Stromal cell of bone marrow (primary cell): ENCODE measurements around the gene ROGDI.
A peak's percentile ranks its signal among the peaks of the same experiment; 100 is the strongest.

Experiments
- DNase-seq: peaks from one replicate; pipeline ENCODE4 v3.0.0-alpha.2; 2012; ENCODE audit warnings: low read depth

ROGDI gene

DNA sequence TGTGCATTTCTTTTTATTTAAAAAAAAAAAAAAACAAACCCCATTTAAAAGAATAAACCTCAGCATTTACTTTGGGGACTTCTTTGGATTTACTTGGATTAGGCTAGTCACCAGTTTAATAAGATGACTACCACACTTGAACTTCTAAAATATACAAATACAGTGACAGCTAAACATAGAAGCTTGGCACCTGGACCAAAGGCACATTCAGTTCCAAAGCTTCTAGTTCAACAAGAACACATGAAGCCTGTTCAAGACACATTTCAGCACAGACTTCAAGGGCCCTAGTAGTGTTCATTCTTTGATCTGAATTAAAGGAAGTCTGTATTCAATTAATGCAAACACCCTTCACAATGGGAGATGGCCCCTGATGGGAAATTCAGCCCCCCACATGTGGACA is 11.6 kb upstream of the ROGDI start:
- DNase-seq: no peak

DNA sequence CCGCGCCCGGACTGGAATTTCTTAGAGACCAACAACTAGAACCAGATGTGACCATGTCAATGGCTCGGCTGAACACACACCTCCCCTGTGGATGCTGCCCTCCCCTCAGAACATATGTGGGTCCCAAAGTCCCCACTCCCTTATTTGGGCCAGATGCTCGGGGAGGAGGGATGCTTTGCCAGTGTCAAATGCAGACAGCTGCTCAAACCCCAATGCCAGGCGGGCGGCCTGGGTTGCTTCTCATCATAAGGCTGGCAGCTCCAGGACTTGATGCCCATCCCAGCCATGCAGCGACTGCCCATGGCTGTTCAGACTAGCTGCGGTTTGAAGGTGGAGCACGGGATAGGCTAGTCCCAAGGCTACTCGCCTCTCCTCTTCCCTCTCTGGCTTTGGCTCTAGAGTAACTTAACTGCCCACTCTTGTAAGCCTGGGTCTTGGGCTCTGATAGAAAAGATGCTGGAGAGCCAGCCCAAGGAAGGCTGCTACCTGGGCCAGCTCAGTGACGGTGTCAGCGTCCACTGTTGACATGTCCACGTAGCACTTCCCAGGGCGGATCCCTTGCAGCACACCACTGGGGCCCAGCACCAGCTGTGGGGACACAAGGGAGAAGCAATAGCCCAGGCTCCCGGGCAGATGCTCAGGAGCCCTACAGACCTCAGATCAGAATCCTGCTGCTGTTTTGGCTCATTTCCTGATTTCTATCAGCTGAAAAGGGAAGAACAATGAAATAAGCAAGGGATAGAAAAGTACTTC is 11.0 kb upstream of the ROGDI start:
- no peak for DNase-seq

GRCh38 chr16:4811773-4812172 is 9.3 kb upstream of the ROGDI start:
- DNase-seq: no peak

GRCh38 chr16:4811242-4811641 is 8.8 kb upstream of the ROGDI start:
- no peak for DNase-seq

DNA sequence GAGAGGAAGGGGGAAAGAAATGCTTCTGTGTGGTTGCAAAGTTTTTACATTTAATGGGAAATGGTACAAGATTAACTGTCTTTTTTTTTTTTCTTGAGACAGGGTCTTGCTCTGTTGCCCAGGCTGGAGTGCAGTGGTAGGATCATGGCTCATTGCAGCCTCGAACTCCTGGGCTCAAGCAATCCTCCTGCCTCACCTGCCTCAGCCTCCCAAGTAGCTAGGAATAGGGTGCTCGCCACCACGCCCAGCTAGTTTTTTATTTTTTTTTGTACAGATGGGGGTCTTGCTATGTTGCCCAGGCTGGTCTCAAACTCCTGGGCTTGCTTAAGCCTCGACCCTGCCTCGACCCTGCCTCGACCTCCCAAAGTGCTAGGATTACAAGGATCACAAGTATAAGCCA is 3.8 kb upstream of the ROGDI start:
- no peak for DNase-seq

- DNase-seq: no peak
Observed at GRCh38 chr16:4805231-4805630, 2.8 kb upstream of the ROGDI start.

- no peak for DNase-seq
Observed at GRCh38 chr16:4803898-4804762, 1.7 kb upstream of the ROGDI start.

DNA sequence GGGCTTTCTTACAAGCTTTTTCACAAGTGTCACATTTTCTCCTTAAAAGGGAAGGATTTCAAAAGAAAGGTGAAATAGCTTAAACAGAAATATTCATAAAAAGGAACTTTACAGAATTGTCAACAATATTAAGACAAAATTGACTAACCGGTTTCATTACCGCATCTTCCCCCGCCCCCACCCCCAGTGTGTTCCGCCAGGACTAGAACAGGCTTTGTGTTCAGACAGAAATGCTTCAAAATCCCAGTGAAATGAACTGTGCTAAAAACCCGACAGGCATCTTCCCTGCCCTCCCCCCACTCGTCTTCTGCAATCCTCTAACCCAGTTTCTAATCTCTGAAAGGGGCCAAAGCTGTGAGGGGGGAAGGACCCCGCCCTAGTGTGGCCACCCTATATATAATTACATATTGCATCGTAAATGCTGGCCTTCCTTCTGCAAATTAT is 990 bp upstream of the ROGDI start:
- no peak for DNase-seq

DNA sequence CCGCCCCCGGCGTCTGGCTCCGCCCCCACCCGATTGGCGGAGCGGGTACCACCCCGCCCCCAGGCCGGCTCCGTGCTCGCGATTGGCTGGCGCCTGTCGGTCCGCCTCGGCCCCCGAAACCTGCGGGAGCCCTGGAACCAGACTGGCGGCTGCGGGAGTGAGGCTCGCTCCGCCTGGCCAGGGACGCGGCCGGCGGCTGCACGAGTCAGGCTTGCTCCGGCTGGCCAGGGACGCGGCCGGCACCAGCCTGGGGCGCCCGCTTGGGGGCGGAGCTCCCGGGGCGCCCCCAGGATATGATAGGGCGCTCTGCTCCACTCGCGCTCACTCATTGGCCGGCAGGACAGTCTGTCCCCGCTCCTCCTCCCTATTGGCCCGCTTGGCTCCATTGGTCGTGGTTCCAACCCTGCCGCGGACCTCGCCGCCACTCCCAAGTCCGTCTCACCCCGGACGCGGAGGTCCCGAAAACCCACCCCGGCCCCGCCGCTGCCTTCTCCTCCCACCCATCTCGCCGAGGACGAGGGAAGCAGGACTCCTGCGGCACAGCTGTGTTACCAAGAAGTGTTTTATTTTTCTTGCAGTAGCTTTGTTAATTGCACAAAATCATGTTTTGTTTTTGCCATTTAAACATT is 340 bp upstream of the ROGDI start:
- DNase-seq: peak; percentile 88

GRCh38 chr16:4801051-4801961 is 1.1 kb downstream of the ROGDI start:
- no peak for DNase-seq

DNA sequence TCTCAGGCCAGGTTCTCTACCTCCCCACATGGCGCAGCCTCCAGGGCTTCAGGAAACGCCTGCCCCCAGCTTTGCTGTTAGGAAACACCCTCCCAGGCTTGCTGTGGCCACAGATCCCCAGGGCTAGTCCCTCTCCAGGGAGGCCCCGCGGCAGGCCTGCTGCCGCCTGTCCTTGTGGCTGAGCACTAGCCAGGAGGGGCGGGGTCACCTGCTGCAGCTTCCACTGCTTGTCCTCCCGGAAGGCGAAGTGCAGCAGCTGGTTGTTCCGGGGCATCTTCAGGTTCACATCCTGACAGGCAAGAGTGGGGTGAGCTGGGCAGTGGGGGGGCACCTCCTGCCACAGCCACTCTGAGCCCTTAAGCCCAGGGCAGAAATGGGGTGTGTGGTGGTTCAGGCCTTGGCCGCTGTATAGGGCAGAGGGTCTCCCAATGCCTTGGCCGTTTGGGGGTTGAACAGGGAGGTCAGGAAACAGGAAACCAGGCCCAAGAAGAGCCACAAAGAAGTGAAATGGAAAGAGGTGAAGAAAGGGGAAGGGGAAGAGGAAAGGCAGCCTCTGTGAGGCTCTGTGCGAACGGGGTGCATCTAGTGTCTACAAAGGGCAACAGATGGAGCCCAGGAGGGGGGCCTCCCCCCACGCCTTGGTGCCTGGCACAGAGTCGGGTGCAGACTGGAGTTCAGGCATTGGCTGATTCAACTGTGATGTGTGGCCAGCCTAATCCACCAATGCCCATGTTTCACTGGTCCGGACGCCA is 2.0 kb downstream of the ROGDI start:
- no peak for DNase-seq

- no peak for DNase-seq
Observed at GRCh38 chr16:4799171-4799855, 3.1 kb downstream of the ROGDI start.

DNA sequence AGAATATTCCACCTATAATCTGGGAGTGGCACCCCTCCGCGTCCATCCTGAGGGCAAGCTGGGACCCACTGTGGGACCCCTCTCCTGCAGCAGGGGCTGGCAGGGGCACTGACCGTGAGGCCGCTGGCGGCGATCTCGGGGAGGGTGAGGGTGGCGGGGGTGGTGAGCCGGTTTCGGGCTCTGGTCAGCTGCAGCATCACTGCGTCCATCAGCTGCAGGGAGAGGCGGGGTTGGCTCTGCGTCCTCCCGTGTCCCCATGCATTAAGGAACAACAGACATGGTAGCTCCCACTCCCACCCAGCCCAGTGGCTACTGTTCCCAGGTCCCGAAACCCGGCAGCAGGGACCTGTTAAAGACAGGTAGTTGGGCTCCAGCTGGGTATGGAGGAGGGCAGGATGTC is 4.0 kb downstream of the ROGDI start:
- no peak for DNase-seq

DNA sequence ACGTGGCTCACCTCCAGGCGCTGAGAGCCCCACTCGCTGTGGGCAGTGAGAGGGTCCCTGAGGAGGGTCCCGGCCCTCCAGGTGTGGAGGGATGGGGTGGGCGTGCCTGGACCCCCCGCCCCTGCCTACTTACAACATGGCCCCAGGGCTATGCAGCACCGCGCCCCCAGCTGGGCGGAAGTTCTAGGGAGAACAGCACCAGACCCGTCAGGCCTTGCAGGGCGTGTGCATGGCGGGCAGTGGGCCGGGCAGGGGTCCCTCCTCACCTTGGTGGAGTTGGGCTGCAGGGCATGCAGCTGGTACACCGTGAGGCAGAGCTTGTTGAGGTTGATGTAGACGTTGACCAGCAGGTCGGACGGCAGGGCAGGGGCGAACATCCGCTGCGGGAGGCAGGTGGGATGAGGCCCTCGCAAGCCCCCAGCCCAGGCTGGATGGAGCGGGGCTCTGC is 4.6 kb downstream of the ROGDI start:
- DNase-seq: no peak

GRCh38 chr16:4796982-4797804 is 5.2 kb downstream of the ROGDI start:
- no peak for DNase-seq

DNA sequence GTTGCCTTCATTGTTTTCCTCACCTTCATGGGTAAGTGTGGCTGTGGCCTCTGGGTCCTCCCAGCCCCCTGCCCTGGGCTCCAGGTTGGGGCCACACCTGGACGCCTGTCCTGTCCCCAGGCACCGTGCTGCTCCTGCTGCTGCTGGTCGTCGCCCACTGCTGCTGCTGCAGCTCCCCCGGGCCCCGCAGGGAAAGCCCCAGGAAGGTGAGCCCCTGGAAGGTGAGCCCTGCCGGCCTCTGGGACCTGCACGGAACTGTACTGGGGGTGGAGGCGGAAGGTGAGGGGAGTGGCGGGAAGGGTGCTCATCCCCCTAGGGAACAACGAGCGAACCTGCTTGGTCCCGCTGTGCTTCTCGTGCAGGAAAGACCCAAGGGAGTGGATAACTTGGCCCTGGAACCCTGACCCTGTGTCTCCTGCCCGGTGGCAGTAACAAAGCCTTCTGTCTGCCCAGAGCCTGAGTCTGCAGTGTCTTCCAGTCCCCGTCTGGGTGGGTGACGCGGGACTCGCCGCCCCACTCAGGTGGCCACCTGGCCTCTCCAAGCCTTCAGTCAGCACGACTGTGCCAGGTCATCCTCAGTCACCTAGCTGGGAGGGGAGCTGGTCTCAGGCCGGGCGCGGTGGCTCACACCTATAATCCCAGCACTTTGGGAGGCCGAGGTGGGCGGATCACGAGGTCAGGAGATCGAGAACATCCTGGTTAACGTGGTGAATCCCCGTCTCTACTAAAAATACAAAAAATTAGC is 6.4 kb downstream of the ROGDI start:
- DNase-seq: no peak

GRCh38 chr16:4795181-4795827 is 7.1 kb downstream of the ROGDI start, which contains the start of gene SMIM22:
Gene SMIM22, plus strand, starts transcription at chr16:4795369. Its CDS starts 366 bp downstream, at chr16:4795735.
- no peak for DNase-seq

DNA sequence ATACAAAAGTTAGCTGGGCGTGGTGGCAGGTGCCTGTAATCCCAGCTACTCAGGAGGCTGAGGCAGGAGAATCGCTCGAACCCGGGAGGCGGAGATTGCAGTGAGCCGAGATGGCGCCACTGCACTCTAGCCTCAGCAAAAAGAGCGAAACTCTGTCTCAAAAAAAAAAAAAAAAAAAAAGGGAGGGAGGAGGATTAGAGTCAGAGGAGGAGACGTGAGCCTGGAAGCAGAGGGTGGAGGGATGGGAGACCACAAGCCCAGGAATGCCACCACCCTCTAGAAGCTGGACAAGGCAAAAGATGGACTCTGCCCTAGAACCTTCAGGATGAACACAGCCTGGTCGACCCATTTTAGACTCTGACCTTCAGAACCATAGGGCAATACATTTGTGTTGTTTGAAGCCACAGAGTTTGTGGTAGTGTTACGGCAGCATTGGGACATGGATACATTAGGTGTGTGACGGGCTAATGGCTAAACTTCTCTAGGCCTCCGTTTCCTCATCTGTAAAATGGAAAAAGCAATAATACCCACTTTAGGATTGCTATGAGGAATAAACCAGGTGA is 9.4 kb downstream of the ROGDI start:
- DNase-seq: no peak
